C4-2B (cell line): ENCODE results near the gene ACTR3.

Experiments used
- ZFX ChIP-seq: fragments of 450-650 bp; IDR thresholded peaks from 2 replicates; pipeline ENCODE4 v1.6.1; 2017
- TF ChIP-seq, protein P1 (sequence below): fragments of 450-650 bp; conservative IDR thresholded peaks from 2 replicates; pipeline ENCODE4 v1.5.1; 2017; ENCODE audit warnings: mild to moderate bottlenecking

- TF ChIP-seq, protein P1, sequence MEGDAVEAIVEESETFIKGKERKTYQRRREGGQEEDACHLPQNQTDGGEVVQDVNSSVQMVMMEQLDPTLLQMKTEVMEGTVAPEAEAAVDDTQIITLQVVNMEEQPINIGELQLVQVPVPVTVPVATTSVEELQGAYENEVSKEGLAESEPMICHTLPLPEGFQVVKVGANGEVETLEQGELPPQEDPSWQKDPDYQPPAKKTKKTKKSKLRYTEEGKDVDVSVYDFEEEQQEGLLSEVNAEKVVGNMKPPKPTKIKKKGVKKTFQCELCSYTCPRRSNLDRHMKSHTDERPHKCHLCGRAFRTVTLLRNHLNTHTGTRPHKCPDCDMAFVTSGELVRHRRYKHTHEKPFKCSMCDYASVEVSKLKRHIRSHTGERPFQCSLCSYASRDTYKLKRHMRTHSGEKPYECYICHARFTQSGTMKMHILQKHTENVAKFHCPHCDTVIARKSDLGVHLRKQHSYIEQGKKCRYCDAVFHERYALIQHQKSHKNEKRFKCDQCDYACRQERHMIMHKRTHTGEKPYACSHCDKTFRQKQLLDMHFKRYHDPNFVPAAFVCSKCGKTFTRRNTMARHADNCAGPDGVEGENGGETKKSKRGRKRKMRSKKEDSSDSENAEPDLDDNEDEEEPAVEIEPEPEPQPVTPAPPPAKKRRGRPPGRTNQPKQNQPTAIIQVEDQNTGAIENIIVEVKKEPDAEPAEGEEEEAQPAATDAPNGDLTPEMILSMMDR: no peak
- TF ChIP-seq ZFX: no peak
These were observed 73.0 kb downstream of the ACTR3 start for GRCh38 chr2:113962692-113963480.
